B cell (primary cell): Measurements from ENCODE around the gene LMX1B. TPM values are rescaled to one million over a fixed set of nuclear protein-coding genes. Genes with fewer than 3 reads are reported as not detected.

Experiments used
- ATAC-seq: fragments of 200-7000 bp; cut with Tn5 transposase; one replicate; pipeline ENCODE4 v1.10.0; 2021; ENCODE audit warnings: low read depth, mild to moderate bottlenecking, moderate number of reproducible peaks, moderate library complexity
- CTCF ChIA-PET: fragments of 350-600 bp; sonication (Branson Sonifier 250); formaldehyde crosslinking; loops from one replicate; lab custom pipeline; 2021; ENCODE audit warnings: antibody characterized with exemption, inconsistent platforms; lab: Charles Lee
- POLR2A ChIA-PET: fragments of 350-600 bp; sonication (Branson Sonifier 250); formaldehyde crosslinking; loops from one replicate; lab custom pipeline; 2021; ENCODE audit warnings: antibody characterized with exemption; lab: Charles Lee
- DNase-seq: peaks from one replicate; pipeline ENCODE4 v3.0.0; 2013
- H2AFZ ChIP-seq: 2 replicates; pipeline ENCODE4 v1.6.1; 2012; ENCODE audit warnings: mild to moderate bottlenecking, low read depth, low read length; ENCODE audit not compliant: insufficient read depth, poor library complexity, severe bottlenecking
- H3K27ac ChIP-seq, 2 donors: 1 replicate in 1 of 2; 2 replicates in 1 of 2; pipeline ENCODE4 v1.5.1; 2012 to 2013; ENCODE audit warnings: low read length in 2 of 2, mild to moderate bottlenecking in 2 of 2, moderate library complexity in 1 of 2
- H3K27me3 ChIP-seq, 4 experiments: fragments of 200-600 bp in 1 of 4; sonication (generic) in 1 of 4; replicated peaks in 1 of 4; 1 replicate in 2 of 4; 2 replicates in 2 of 4; pipeline versions ENCODE4 v1.6.1 to v1.7.0; 2013 to 2016; ENCODE audit warnings: low read length in 3 of 4, mild to moderate bottlenecking in 2 of 4, mixed read lengths in 1 of 4, moderate library complexity in 1 of 4; ENCODE audit not compliant: insufficient read depth in 4 of 4, control insufficient read depth in 3 of 4; ENCODE audit errors: control extremely low read depth in 1 of 4
- H3K36me3 ChIP-seq, 2 experiments: replicated peaks in 1 of 2; 1 replicate in 1 of 2; 2 replicates in 1 of 2; pipeline versions ENCODE4 v1.6.1 to v1.7.1; 2013; ENCODE audit warnings: low read length in 1 of 2; ENCODE audit not compliant: insufficient read depth in 2 of 2, control insufficient read depth in 1 of 2; ENCODE audit errors: control extremely low read depth in 1 of 2, extremely low read depth in 1 of 2
- H3K4me1 ChIP-seq, 2 donors: fragments of 200-600 bp in 1 of 2; sonication (generic) in 1 of 2; 1 replicate in 1 of 2; 2 replicates in 1 of 2; pipeline versions ENCODE4 v1.5.1 to v1.6.1; 2013 to 2017; ENCODE audit warnings: low read length in 2 of 2; ENCODE audit not compliant: control insufficient read depth in 2 of 2, insufficient read depth in 2 of 2
- H3K4me2 ChIP-seq: replicated peaks from 2 replicates; pipeline ENCODE3; 2012; ENCODE audit warnings: mild to moderate bottlenecking, low read depth, low read length; ENCODE audit not compliant: poor library complexity, severe bottlenecking
- H3K4me3 ChIP-seq, 5 experiments: fragments of 200-600 bp in 1 of 5; sonication (generic) in 1 of 5; 1 replicate in 3 of 5; 2 replicates in 2 of 5; pipeline versions ENCODE4 v1.5.1 to v1.7.0; 2011 to 2016; ENCODE audit warnings: low read length in 4 of 5, mild to moderate bottlenecking in 4 of 5, low read depth in 2 of 5, control low read depth in 1 of 5, moderate library complexity in 1 of 5; ENCODE audit not compliant: insufficient read depth in 1 of 5; ENCODE audit errors: control extremely low read depth in 1 of 5, extremely low read depth in 1 of 5
- H3K79me2 ChIP-seq: fragments of 200-600 bp; sonication (generic); one replicate; pipeline ENCODE4 v1.6.0; 2016; ENCODE audit warnings: low read length; ENCODE audit not compliant: control insufficient read depth, insufficient read depth
- H3K9ac ChIP-seq: fragments of 200-600 bp; sonication (generic); 2 replicates; pipeline ENCODE4 v1.6.1; 2017; ENCODE audit warnings: mild to moderate bottlenecking, low read length, moderate library complexity
- H3K9me3 ChIP-seq, 3 donors: one replicate each; pipeline versions ENCODE4 v1.6.1 to v1.7.1; 2013; ENCODE audit warnings: low read length in 2 of 3; ENCODE audit not compliant: control insufficient read depth in 2 of 3, insufficient read depth in 1 of 3; ENCODE audit errors: control extremely low read depth in 1 of 3
- H4K20me1 ChIP-seq: 2 replicates; pipeline ENCODE4 v1.6.0; 2012; ENCODE audit warnings: mild to moderate bottlenecking, low read length; ENCODE audit not compliant: insufficient read depth, control insufficient read depth, poor library complexity, severe bottlenecking
- H3K27ac Mint-ChIP-seq: one replicate; pipeline ENCODE4 v1.8.0; 2021; ENCODE audit warnings: mixed read lengths
- H3K27me3 Mint-ChIP-seq: one replicate; pipeline ENCODE4 v1.8.0; 2021; ENCODE audit warnings: mixed read lengths
- H3K4me1 Mint-ChIP-seq: one replicate; pipeline ENCODE4 v1.8.0; 2021; ENCODE audit warnings: mixed read lengths
- H3K4me3 Mint-ChIP-seq: one replicate; pipeline ENCODE4 v1.8.0; 2021; ENCODE audit warnings: mixed read lengths
- H3K9me3 Mint-ChIP-seq: one replicate; pipeline ENCODE4 v1.8.0; 2022; ENCODE audit warnings: mixed read lengths; ENCODE audit not compliant: insufficient read depth
- CTCF ChIP-seq: fragments of 200-600 bp; IDR thresholded peaks from one replicate; pipeline ENCODE4 v1.8.0; 2022; ENCODE audit warnings: antibody characterized with exemption, mild to moderate bottlenecking
- EZH2 ChIP-seq: IDR thresholded peaks from 2 replicates; pipeline ENCODE4 v1.6.1; 2012; ENCODE audit warnings: borderline replicate concordance, low read depth, mild to moderate bottlenecking, moderate library complexity, low read length; ENCODE audit not compliant: insufficient read depth, poor library complexity, severe bottlenecking
- WGBS: methylation state at CpG from one replicate; pipeline ENCODE4 v1.1.5; 2013; ENCODE audit warnings: missing lambda C conversion rate; ENCODE audit not compliant: insufficient coverage; 5-methylcytosine and 5-hydroxymethylcytosine counted together
- intact Hi-C: fragments of 100-400 bp; cut with micrococcal nuclease; formaldehyde crosslinking; loops from one replicate; pipeline ENCODE4 v1.10.0; 2022
- polyA plus RNA-seq: library from polyadenylated mRNA; depleted of rRNA; stranded (reverse); fragments of >200 nt; gene quantifications from 2 replicates; pipeline ENCODE4 v1.2.3, GENCODE V29; 2012
- total RNA-seq, 2 donors: library from RNA; stranded (reverse); fragments of 120-200 nt in 1 of 2; gene quantifications; 1 replicate in 1 of 2; 2 replicates in 1 of 2; pipeline versions ENCODE4 v1.2.3 to v1.2.4, GENCODE V29; 2013 to 2022

The LMX1B gene
- total and polyA plus RNA-seq, 2 donors (not counting 1 experiment from before 2014, with no cell fraction given) = not detected

GRCh38 chr9:126733005-126733404 lies 119.3 kb downstream of the LMX1B start:
- H4K20me1 ChIP-seq = no peaks in the 10 kb centered on the region
- H3K4me1 Mint-ChIP-seq = no peaks in the 10 kb centered on the region
- H3K79me2 ChIP-seq = no peaks in the 10 kb centered on the region
- intact Hi-C loops = no loop called here
- no peaks in the 10 kb centered on the region for H3K4me1 ChIP-seq
- H3K4me3 ChIP-seq = no peak overlapping the region
- H3K9ac ChIP-seq = no peak overlapping the region
- no peak overlapping the region for H2AFZ ChIP-seq
- H3K27ac Mint-ChIP-seq = no peak overlapping the region
- TF ChIP-seq CTCF = no peak
- no peak for TF ChIP-seq EZH2
- peaks cover 8% of the 10 kb centered on the region for H3K27me3 Mint-ChIP-seq
- ATAC-seq = no peak
- ChIA-PET POLR2A (interaction anchor here (0.6 kb wide), 1 partner anchor 31 kb away, joined by 3 read pairs; no protein-coding TSS in a partner anchor), CTCF (interaction anchor here (0.7 to 1.8 kb wide), 4 partner anchors 27 to 49 kb away, joined by 3 to 6 read pairs (median 4); no protein-coding TSS in a partner anchor)
- H3K27ac ChIP-seq = no peak overlapping the region
- H3K4me3 Mint-ChIP-seq = no peak overlapping the region
- no peak for DNase-seq
- no peaks in the 10 kb centered on the region for H3K36me3 ChIP-seq
- peaks cover 5% of the 10 kb centered on the region for H3K9me3 Mint-ChIP-seq
- H3K27me3 ChIP-seq = peaks cover 0 to 4% (median 0%) of the 10 kb centered on the region in 4 experiments
- H3K4me2 ChIP-seq = no peak overlapping the region
- WGBS = 70% methylated on average over 2 of the region's 3 CpGs
- H3K9me3 ChIP-seq = peaks cover 0 to 11% (median 8%) of the 10 kb centered on the region in 3 donors

DNA sequence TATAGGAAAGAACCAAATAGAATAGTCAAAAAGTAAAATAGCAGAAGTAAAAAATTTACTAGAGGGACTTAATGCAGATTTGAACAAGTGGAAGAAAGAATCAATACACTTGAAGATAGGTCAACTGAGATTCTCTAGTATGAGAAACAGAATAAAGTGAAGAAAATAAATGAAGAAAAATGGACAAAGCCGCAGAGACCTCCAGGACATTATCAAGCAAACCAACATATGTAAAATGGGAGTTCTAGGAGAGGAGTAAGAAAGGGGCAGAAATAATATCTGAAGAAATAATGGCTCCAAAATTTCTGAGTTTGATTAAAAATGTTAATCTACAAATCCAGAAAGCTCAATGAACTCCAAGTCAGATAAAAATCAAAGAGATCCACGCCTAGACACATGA lies 121.1 kb downstream of the LMX1B start:
- H3K4me3 Mint-ChIP-seq = no peak overlapping the region
- no peak overlapping the region for H3K9ac ChIP-seq
- CTCF ChIA-PET = interaction anchor here (1.1 to 1.3 kb wide), 2 partner anchors 28 to 47 kb away, joined by 3 to 4 read pairs; no protein-coding TSS in a partner anchor
- no peak overlapping the region for H3K27ac Mint-ChIP-seq
- no peak overlapping the region for H2AFZ ChIP-seq
- intact Hi-C loops = no loop called here
- no peak overlapping the region for H3K27ac ChIP-seq
- H3K4me3 ChIP-seq = no peak overlapping the region
- H3K9me3 ChIP-seq = peaks cover 0 to 11% (median 8%) of the 10 kb centered on the region in 3 donors
- peaks cover 5% of the 10 kb centered on the region for H3K9me3 Mint-ChIP-seq
- no peaks in the 10 kb centered on the region for H3K4me1 ChIP-seq
- no peak overlapping the region for H3K4me2 ChIP-seq
- H3K36me3 ChIP-seq = no peaks in the 10 kb centered on the region
- no peaks in the 10 kb centered on the region for H4K20me1 ChIP-seq
- H3K27me3 ChIP-seq = peaks cover 0 to 4% (median 0%) of the 10 kb centered on the region in 4 experiments
- H3K4me1 Mint-ChIP-seq = no peaks in the 10 kb centered on the region
- no peaks in the 10 kb centered on the region for H3K79me2 ChIP-seq
- POLR2A ChIA-PET = no interaction called here
- DNase-seq = no peak
- H3K27me3 Mint-ChIP-seq = peaks cover 8% of the 10 kb centered on the region
- no CpG with 5 or more reads among the region's 2 CpGs for WGBS
- TF ChIP-seq CTCF (no peak), EZH2 (no peak)
- ATAC-seq = no peak
